Stimulated activated CD4-positive, alpha-beta T cell treated with anti-CD3 and anti-CD28 coated beads, Interleukin-12 subunit alpha, Interleukin-12 subunit beta, amount 100 ng/mL, for 48 hours (primary cell): ENCODE data around the gene TSPAN4.

Experiments used
- DNase-seq, 3 donors: peaks; one replicate each; pipeline ENCODE4 v3.0.0-alpha.2; 2020; ENCODE audit warnings: low read depth in 2 of 3, low spot score in 1 of 3

Gene TSPAN4

GRCh38 chr11:883527-883926, 40.9 kb downstream of the TSPAN4 start:
- DNase-seq, result no peak

GRCh38 chr11:884578-885070, 42.0 kb downstream of the TSPAN4 start:
- DNase-seq, result no peak

GRCh38 chr11:886568-886967, 43.9 kb downstream of the TSPAN4 start:
- no peak for DNase-seq

- no peak for DNase-seq
Observed at GRCh38 chr11:887589-887988, 44.9 kb downstream of the TSPAN4 start.

- no peak for DNase-seq
Observed at GRCh38 chr11:888310-889212, 45.9 kb downstream of the TSPAN4 start.

- no peak for DNase-seq
Observed at GRCh38 chr11:889257-889656, 46.6 kb downstream of the TSPAN4 start.

GRCh38 chr11:889687-890475, 47.2 kb downstream of the TSPAN4 start:
- no peak for DNase-seq

- DNase-seq, result no peak
Observed at GRCh38 chr11:890794-891540, 48.3 kb downstream of the TSPAN4 start.

- no peak for DNase-seq
Observed at GRCh38 chr11:893008-893654, 50.5 kb downstream of the TSPAN4 start.

GRCh38 chr11:894575-895201, 52.0 kb downstream of the TSPAN4 start:
- DNase-seq, result no peak

GRCh38 chr11:895331-896110, 52.9 kb downstream of the TSPAN4 start:
- no peak for DNase-seq

GRCh38 chr11:897253-898142, 54.8 kb downstream of the TSPAN4 start:
- no peak for DNase-seq

GRCh38 chr11:898143-898511, 55.5 kb downstream of the TSPAN4 start:
- DNase-seq, result no peak

- DNase-seq, result no peak
Observed at GRCh38 chr11:898540-899190, 56.0 kb downstream of the TSPAN4 start.

GRCh38 chr11:899724-900123, 57.1 kb downstream of the TSPAN4 start:
- DNase-seq, result no peak

- DNase-seq, result no peak
Observed at GRCh38 chr11:900545-900944, 57.9 kb downstream of the TSPAN4 start.

- no peak for DNase-seq
Observed at GRCh38 chr11:901452-902061, 58.9 kb downstream of the TSPAN4 start.

GRCh38 chr11:904380-904779, 61.7 kb downstream of the TSPAN4 start:
- no peak for DNase-seq
